ENCODE data around the gene PPT2. TPM values are rescaled to one million over a fixed set of nuclear protein-coding genes. Genes with fewer than 3 reads are reported as not detected.
A peak's percentile ranks its signal among the peaks of the same experiment; 100 is the strongest.

PPT2 gene
- total and polyA plus RNA-seq, 2 of the 13 experiments (the other 11 are each of a cell fraction or from before 2014, with no cell fraction given): 39.2 to 61.8 TPM

GRCh38 chr6:32129297-32130088 lies 24.4 kb upstream of the PPT2 start (continued):
- TF ChIP-seq ZBTB38 (CRISPR knock-in tag; IDR thresholded peaks at IDR 0.05) (no peak), ZNF674 (CRISPR knock-in tag; IDR thresholded peaks at IDR 0.05; ENCODE audit: low read depth) (no peak), HCFC1 (IDR thresholded peaks at IDR 0.05; ENCODE audit: low read depth, low read length) (no peak; the same call in 1 of the 2 replicates), ATAD3A (CRISPR knock-in tag; IDR thresholded peaks at IDR 0.05) (no peak), ZEB1 (IDR thresholded peaks at IDR 0.05; ENCODE audit: insufficient replicate concordance, low read depth) (no peak), ZNF205 (CRISPR knock-in tag; IDR thresholded peaks at IDR 0.05) (0 out of 2 replicates have a peak, but pooled peaks have one; percentile 11), ZBTB3 (CRISPR knock-in tag; IDR thresholded peaks at IDR 0.05; ENCODE audit: borderline replicate concordance, low read depth) (no peak), PBX2 (CRISPR knock-in tag; IDR thresholded peaks at IDR 0.05) (no peak), ATF7 (IDR thresholded peaks at IDR 0.05) (no peak), ATF7 (CRISPR knock-in tag; IDR thresholded peaks at IDR 0.05) (no peak), MBNL3 (CRISPR knock-in tag; conservative IDR thresholded peaks at IDR 0.05) (no peak), ZC3H4 (CRISPR knock-in tag; IDR thresholded peaks at IDR 0.05; ENCODE audit: borderline replicate concordance) (no peak), ZHX1 (CRISPR knock-in tag; IDR thresholded peaks at IDR 0.05; ENCODE audit: low read depth) (0 out of 2 replicates have a peak, but pooled peaks have one; percentile 5), MXD1 (CRISPR knock-in tag; IDR thresholded peaks at IDR 0.05) (0 out of 2 replicates have a peak, but pooled peaks have one; percentile 42), SRY (CRISPR knock-in tag; IDR thresholded peaks at IDR 0.05) (0 out of 2 replicates have a peak, but pooled peaks have one; percentile 41), BRD4 (CRISPR knock-in tag; IDR thresholded peaks at IDR 0.05) (no peak), MYC (CRISPR knock-in tag; IDR thresholded peaks at IDR 0.05; ENCODE audit: borderline replicate concordance) (no peak), HMGXB3 (CRISPR knock-in tag; IDR thresholded peaks at IDR 0.05; ENCODE audit: borderline replicate concordance) (no peak), ZNF564 (CRISPR knock-in tag; IDR thresholded peaks at IDR 0.05) (no peak), NAIF1 (CRISPR knock-in tag; IDR thresholded peaks at IDR 0.05; ENCODE audit: borderline replicate concordance) (no peak)
